ENCODE results near the gene CACNA2D3. TPM values are rescaled to one million over a fixed set of nuclear protein-coding genes. Genes with fewer than 3 reads are reported as not detected.

Gene CACNA2D3
- total RNA-seq, 1 donor from 2014 or later: not detected

- Mint-ChIP-seq H3K36me3 (ENCODE audit: low read depth) (no peaks in the 10 kb centered on the region), H3K27ac (ENCODE audit: unreplicated experiment) (no peak overlapping the region), H3K9me3 (ENCODE audit: low read depth) (no peaks in the 10 kb centered on the region), H3K27me3 (ENCODE audit: low read depth) (no peaks in the 10 kb centered on the region), H3K4me1 (ENCODE audit: low read depth) (peaks cover 6% of the 10 kb centered on the region), H3K4me3 (ENCODE audit: unreplicated experiment) (no peak overlapping the region)
- no peak for TF ChIP-seq CTCF (IDR thresholded peaks at IDR 0.05)
- DNase-seq (ENCODE audit: low spot score): no peak
Measured at GRCh38 chr3:55069950-55070349, 947.6 kb downstream of the CACNA2D3 start.

- no peaks in the 10 kb centered on the region for H3K9me3 Mint-ChIP-seq (ENCODE audit: low read depth)
- H3K36me3 Mint-ChIP-seq (ENCODE audit: low read depth): no peaks in the 10 kb centered on the region
- no peak for TF ChIP-seq CTCF (IDR thresholded peaks at IDR 0.05)
- H3K27me3 Mint-ChIP-seq (ENCODE audit: low read depth): no peaks in the 10 kb centered on the region
- H3K27ac Mint-ChIP-seq (ENCODE audit: unreplicated experiment): no peak overlapping the region
- H3K4me1 Mint-ChIP-seq (ENCODE audit: low read depth): peaks cover 6% of the 10 kb centered on the region
- no peak for DNase-seq (ENCODE audit: low spot score)
- H3K4me3 Mint-ChIP-seq (ENCODE audit: unreplicated experiment): no peak overlapping the region
Measured at GRCh38 chr3:55074796-55075195, 952.4 kb downstream of the CACNA2D3 start.

- no peak for DNase-seq (ENCODE audit: low spot score)
- no peaks in the 10 kb centered on the region for H3K36me3 Mint-ChIP-seq (ENCODE audit: low read depth)
- no peak for TF ChIP-seq CTCF (IDR thresholded peaks at IDR 0.05)
- no peaks in the 10 kb centered on the region for H3K27me3 Mint-ChIP-seq (ENCODE audit: low read depth)
- H3K4me1 Mint-ChIP-seq (ENCODE audit: low read depth): peaks cover 6% of the 10 kb centered on the region
- H3K9me3 Mint-ChIP-seq (ENCODE audit: low read depth): no peaks in the 10 kb centered on the region
- H3K4me3 Mint-ChIP-seq (ENCODE audit: unreplicated experiment): no peak overlapping the region
- no peak overlapping the region for H3K27ac Mint-ChIP-seq (ENCODE audit: unreplicated experiment)
Measured at GRCh38 chr3:55075846-55076245, 953.5 kb downstream of the CACNA2D3 start.

GRCh38 chr3:55077726-55078125 lies 955.4 kb downstream of the CACNA2D3 start:
- H3K27me3 Mint-ChIP-seq (ENCODE audit: low read depth): no peaks in the 10 kb centered on the region
- no peak for TF ChIP-seq CTCF (IDR thresholded peaks at IDR 0.05)
- H3K27ac Mint-ChIP-seq (ENCODE audit: unreplicated experiment): no peak overlapping the region

GRCh38 chr3:55078876-55079275 lies 956.5 kb downstream of the CACNA2D3 start:
- no peak overlapping the region for H3K27ac Mint-ChIP-seq (ENCODE audit: unreplicated experiment)
- no peak for TF ChIP-seq CTCF (IDR thresholded peaks at IDR 0.05)
- H3K36me3 Mint-ChIP-seq (ENCODE audit: low read depth): no peaks in the 10 kb centered on the region
- no peak overlapping the region for H3K4me3 Mint-ChIP-seq (ENCODE audit: unreplicated experiment)
- DNase-seq (ENCODE audit: low spot score): no peak
- H3K4me1 Mint-ChIP-seq (ENCODE audit: low read depth): peaks cover 6% of the 10 kb centered on the region
- H3K9me3 Mint-ChIP-seq (ENCODE audit: low read depth): no peaks in the 10 kb centered on the region
- H3K27me3 Mint-ChIP-seq (ENCODE audit: low read depth): no peaks in the 10 kb centered on the region

More at GRCh38 chr3:55077726-55078125, 955.4 kb downstream of the CACNA2D3 start:
- no peak for DNase-seq (ENCODE audit: low spot score)
- peaks cover 6% of the 10 kb centered on the region for H3K4me1 Mint-ChIP-seq (ENCODE audit: low read depth)
- no peaks in the 10 kb centered on the region for H3K36me3 Mint-ChIP-seq (ENCODE audit: low read depth)
- no peak overlapping the region for H3K4me3 Mint-ChIP-seq (ENCODE audit: unreplicated experiment)
- no peaks in the 10 kb centered on the region for H3K9me3 Mint-ChIP-seq (ENCODE audit: low read depth)

Measured in chondrocyte (in vitro differentiated cells).